ENCODE measurements around the gene STRA8.
"Not testable (repeated sequence)": the region's sequence is repeated elsewhere in the genome, so short reads cannot be mapped to it uniquely, and the experiment has no call there.

- not testable (repeated sequence) for TF ChIP-seq CTCF (IDR thresholded peaks at IDR 0.05); POLR2A (IDR thresholded peaks at IDR 0.05); POLR2AphosphoS5 (IDR thresholded peaks at IDR 0.05; ENCODE audit: insufficient read depth in 1 of 2, low read depth in 1 of 2)
Measured at GRCh38 chr7:135234095-135234494, 457 bp downstream of the STRA8 start.

All from vagina (tissue), 2 donors.